Measurements from ENCODE around the gene FBXL17. TPM values are rescaled to one million over a fixed set of nuclear protein-coding genes. Genes with fewer than 3 reads are reported as not detected.

Gene FBXL17
- total and polyA plus RNA-seq, 2 donors (not counting 1 experiment from before 2014, with no cell fraction given): 7.3 to 40.3 TPM

DNA sequence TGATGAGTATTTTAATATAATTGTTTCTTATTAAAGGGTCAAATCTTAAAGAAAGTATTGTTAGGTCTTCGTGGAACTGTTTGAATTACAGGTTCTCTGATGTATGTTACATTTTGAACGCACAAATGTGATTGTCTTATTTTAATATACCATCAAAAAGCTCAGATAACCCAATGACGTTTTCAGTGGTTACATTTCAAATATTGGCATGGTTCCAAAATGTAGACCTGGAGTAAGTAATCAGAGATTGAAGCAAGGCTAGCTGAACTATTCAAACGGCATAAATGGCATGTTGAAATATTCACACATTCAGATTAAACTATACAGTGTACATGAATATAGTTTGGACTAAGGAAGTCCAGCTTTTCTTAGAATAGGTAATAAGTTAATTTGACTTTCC lies 429.4 kb downstream of the FBXL17 start:
- no peaks in the 10 kb centered on the region for H3K79me2 ChIP-seq (ENCODE audit: control insufficient read depth, insufficient read depth, low read length)
- H3K4me1 Mint-ChIP-seq: no peaks in the 10 kb centered on the region
- no peaks in the 10 kb centered on the region for H3K27me3 Mint-ChIP-seq
- no peaks in the 10 kb centered on the region for H3K9me3 Mint-ChIP-seq (ENCODE audit: insufficient read depth)
- no peak for DNase-seq
- H3K4me3 ChIP-seq (ENCODE audit: control extremely low read depth in 1 of 5, extremely low read depth in 1 of 5, insufficient read depth in 1 of 5, low read depth in 2 of 5, low read length in 4 of 5): no peak overlapping the region
- H4K20me1 ChIP-seq (ENCODE audit: control insufficient read depth, insufficient read depth, low read length, poor library complexity, severe bottlenecking): no peaks in the 10 kb centered on the region
- no peaks in the 10 kb centered on the region for H3K9me3 ChIP-seq (ENCODE audit: control extremely low read depth in 1 of 3, control insufficient read depth in 2 of 3, insufficient read depth in 1 of 3, low read length in 2 of 3)
- H3K27ac ChIP-seq (ENCODE audit: low read length in 2 of 2): no peak overlapping the region
- H3K27me3 ChIP-seq (replicated peaks in 1 of 4; ENCODE audit: control extremely low read depth in 1 of 4, control insufficient read depth in 3 of 4, insufficient read depth in 4 of 4, low read length in 3 of 4): no peaks in the 10 kb centered on the region
- H3K36me3 ChIP-seq (replicated peaks in 1 of 2; ENCODE audit: control extremely low read depth in 1 of 2, control insufficient read depth in 1 of 2, extremely low read depth in 1 of 2, insufficient read depth in 2 of 2, low read length in 1 of 2): no peaks in the 10 kb centered on the region
- CTCF ChIA-PET: no interaction called here
- H3K4me1 ChIP-seq (ENCODE audit: control insufficient read depth in 2 of 2, insufficient read depth in 2 of 2, low read length in 2 of 2): no peaks in the 10 kb centered on the region
- WGBS (ENCODE audit: insufficient coverage): no CpG with 5 or more reads among the region's 4 CpGs
- H3K9ac ChIP-seq (ENCODE audit: low read length): no peak overlapping the region
- no peak overlapping the region for H3K27ac Mint-ChIP-seq
- intact Hi-C loops (cut with micrococcal nuclease): no loop called here
- H3K4me2 ChIP-seq (replicated peaks; ENCODE audit: low read depth, low read length, poor library complexity, severe bottlenecking): no peak overlapping the region
- no peak for ATAC-seq (ENCODE audit: low read depth)
- H2AFZ ChIP-seq (ENCODE audit: insufficient read depth, low read depth, low read length, poor library complexity, severe bottlenecking): no peak overlapping the region
- no peak overlapping the region for H3K4me3 Mint-ChIP-seq
- POLR2A ChIA-PET: no interaction called here
- TF ChIP-seq, protein P1, sequence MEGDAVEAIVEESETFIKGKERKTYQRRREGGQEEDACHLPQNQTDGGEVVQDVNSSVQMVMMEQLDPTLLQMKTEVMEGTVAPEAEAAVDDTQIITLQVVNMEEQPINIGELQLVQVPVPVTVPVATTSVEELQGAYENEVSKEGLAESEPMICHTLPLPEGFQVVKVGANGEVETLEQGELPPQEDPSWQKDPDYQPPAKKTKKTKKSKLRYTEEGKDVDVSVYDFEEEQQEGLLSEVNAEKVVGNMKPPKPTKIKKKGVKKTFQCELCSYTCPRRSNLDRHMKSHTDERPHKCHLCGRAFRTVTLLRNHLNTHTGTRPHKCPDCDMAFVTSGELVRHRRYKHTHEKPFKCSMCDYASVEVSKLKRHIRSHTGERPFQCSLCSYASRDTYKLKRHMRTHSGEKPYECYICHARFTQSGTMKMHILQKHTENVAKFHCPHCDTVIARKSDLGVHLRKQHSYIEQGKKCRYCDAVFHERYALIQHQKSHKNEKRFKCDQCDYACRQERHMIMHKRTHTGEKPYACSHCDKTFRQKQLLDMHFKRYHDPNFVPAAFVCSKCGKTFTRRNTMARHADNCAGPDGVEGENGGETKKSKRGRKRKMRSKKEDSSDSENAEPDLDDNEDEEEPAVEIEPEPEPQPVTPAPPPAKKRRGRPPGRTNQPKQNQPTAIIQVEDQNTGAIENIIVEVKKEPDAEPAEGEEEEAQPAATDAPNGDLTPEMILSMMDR (IDR thresholded peaks at IDR 0.05): no peak

DNA sequence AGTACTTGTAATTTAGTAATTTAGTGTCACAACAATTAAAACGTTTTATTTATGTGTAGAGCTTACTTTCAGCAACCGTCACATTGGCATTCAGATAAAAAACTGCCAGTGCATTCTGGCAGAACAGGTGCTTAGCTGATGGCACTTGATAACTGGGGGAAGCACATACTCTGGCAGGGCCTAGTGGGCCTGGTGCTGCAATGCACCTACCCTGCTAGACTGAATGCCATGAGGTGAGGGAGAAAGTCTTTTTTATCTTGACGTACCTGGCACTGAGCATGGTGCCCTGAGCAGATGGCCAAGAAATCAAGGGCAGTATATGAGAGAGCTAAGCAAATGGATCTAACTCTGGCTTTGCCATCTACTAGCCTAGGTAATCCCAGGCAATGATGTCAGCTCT lies 430.6 kb downstream of the FBXL17 start:
- no peak overlapping the region for H3K27ac Mint-ChIP-seq
- H3K4me3 ChIP-seq (ENCODE audit: control extremely low read depth in 1 of 5, extremely low read depth in 1 of 5, insufficient read depth in 1 of 5, low read depth in 2 of 5, low read length in 4 of 5): no peak overlapping the region
- intact Hi-C loops (cut with micrococcal nuclease): no loop called here
- H3K36me3 ChIP-seq (replicated peaks in 1 of 2; ENCODE audit: control extremely low read depth in 1 of 2, control insufficient read depth in 1 of 2, extremely low read depth in 1 of 2, insufficient read depth in 2 of 2, low read length in 1 of 2): no peaks in the 10 kb centered on the region
- H3K4me2 ChIP-seq (replicated peaks; ENCODE audit: low read depth, low read length, poor library complexity, severe bottlenecking): no peak overlapping the region
- WGBS (ENCODE audit: insufficient coverage): 100% methylated on average over 1 of the region's 3 CpGs
- no peak for ATAC-seq (ENCODE audit: low read depth)
- H3K27ac ChIP-seq (ENCODE audit: low read length in 2 of 2): no peak overlapping the region
- no peaks in the 10 kb centered on the region for H3K9me3 ChIP-seq (ENCODE audit: control extremely low read depth in 1 of 3, control insufficient read depth in 2 of 3, insufficient read depth in 1 of 3, low read length in 2 of 3)
- no peaks in the 10 kb centered on the region for H3K27me3 ChIP-seq (replicated peaks in 1 of 4; ENCODE audit: control extremely low read depth in 1 of 4, control insufficient read depth in 3 of 4, insufficient read depth in 4 of 4, low read length in 3 of 4)
- DNase-seq: no peak
- ChIA-PET CTCF (no interaction called here), POLR2A (no interaction called here)
- no peaks in the 10 kb centered on the region for H3K79me2 ChIP-seq (ENCODE audit: control insufficient read depth, insufficient read depth, low read length)
- no peaks in the 10 kb centered on the region for H3K4me1 Mint-ChIP-seq
- H3K4me3 Mint-ChIP-seq: no peak overlapping the region
- H3K9ac ChIP-seq (ENCODE audit: low read length): no peak overlapping the region
- H4K20me1 ChIP-seq (ENCODE audit: control insufficient read depth, insufficient read depth, low read length, poor library complexity, severe bottlenecking): no peaks in the 10 kb centered on the region
- no peaks in the 10 kb centered on the region for H3K4me1 ChIP-seq (ENCODE audit: control insufficient read depth in 2 of 2, insufficient read depth in 2 of 2, low read length in 2 of 2)
- H3K9me3 Mint-ChIP-seq (ENCODE audit: insufficient read depth): no peaks in the 10 kb centered on the region
- no peak overlapping the region for H2AFZ ChIP-seq (ENCODE audit: insufficient read depth, low read depth, low read length, poor library complexity, severe bottlenecking)
- no peak for TF ChIP-seq EZH2 (IDR thresholded peaks at IDR 0.05; ENCODE audit: borderline replicate concordance, insufficient read depth, low read depth, low read length, poor library complexity, severe bottlenecking)
- TF ChIP-seq, protein P1 (IDR thresholded peaks at IDR 0.05): no peak
- H3K27me3 Mint-ChIP-seq: no peaks in the 10 kb centered on the region
